ENCODE data around the gene PLCH1. TPM values are rescaled to one million over a fixed set of nuclear protein-coding genes. Genes with fewer than 3 reads are reported as not detected.
"Not testable (repeated sequence)": the region's sequence is repeated elsewhere in the genome, so short reads cannot be mapped to it uniquely, and the experiment has no call there.

Gene PLCH1
- total and polyA plus RNA-seq, 2 of the 8 experiments (the other 6 are each of a cell fraction or from before 2014, with no cell fraction given), result 5.8 to 17.2 TPM

GRCh38 chr3:155638461-155638860 lies 106.4 kb downstream of the PLCH1 start:
- H4K91ac ChIP-seq (replicated peaks; ENCODE audit: insufficient read length, low read length); H2BK20ac ChIP-seq (ENCODE audit: low read length); H3K4ac ChIP-seq (replicated peaks; ENCODE audit: insufficient read length, low read depth, low read length); H3K18ac ChIP-seq (ENCODE audit: extremely low read depth, low read length); H3K36me3 ChIP-seq (ENCODE audit: control insufficient read depth in 2 of 4, insufficient read depth in 4 of 4, low read length in 3 of 4); H3K27me3 ChIP-seq (replicated peaks in 1 of 4; ENCODE audit: control insufficient read depth in 3 of 4, extremely low read depth in 1 of 4, insufficient read depth in 3 of 4, low read length in 3 of 4); H2BK5ac ChIP-seq (ENCODE audit: low read depth, low read length); H3K27ac ChIP-seq (ENCODE audit: low read depth, low read length); POLR2A ChIA-PET (ENCODE audit: partially characterized antibody); H3K23ac ChIP-seq (ENCODE audit: insufficient read length); DNase-seq (ENCODE audit: low read depth in 1 of 2, low spot score in 2 of 2); H3K23me2 ChIP-seq (ENCODE audit: low read depth, low read length); H4K20me1 ChIP-seq (replicated peaks in 1 of 2; ENCODE audit: control insufficient read depth in 1 of 2, insufficient read depth in 2 of 2, low read length in 2 of 2); H4K5ac ChIP-seq (ENCODE audit: insufficient read length, low read depth, low read length); H2AFZ ChIP-seq (ENCODE audit: low read length); H3K79me2 ChIP-seq (ENCODE audit: control insufficient read depth in 1 of 2, insufficient read depth in 2 of 2, low read length in 2 of 2); H3K56ac ChIP-seq (replicated peaks; ENCODE audit: insufficient read length, low read depth, low read length); FAIRE-seq; H2BK12ac ChIP-seq (ENCODE audit: low read depth, low read length); H3K4me2 ChIP-seq (ENCODE audit: insufficient read depth in 1 of 2, low read depth in 2 of 2, low read length in 2 of 2); H3K4me1 ChIP-seq (replicated peaks in 1 of 4; ENCODE audit: control insufficient read depth in 3 of 4, insufficient read depth in 4 of 4, low read length in 3 of 4); H3K14ac ChIP-seq (ENCODE audit: insufficient read length); H2BK120ac ChIP-seq (replicated peaks; ENCODE audit: low read depth, low read length); H3K4me3 ChIP-seq (ENCODE audit: extremely low read depth in 1 of 4, insufficient read depth in 2 of 4, low read depth in 3 of 4, low read length in 4 of 4); H2AK5ac ChIP-seq (ENCODE audit: low read depth, low read length); H3K79me1 ChIP-seq (ENCODE audit: low read depth, low read length); H3K9me3 ChIP-seq (ENCODE audit: insufficient read depth in 2 of 2, low read depth in 1 of 2, low read length in 1 of 2); H2BK15ac ChIP-seq (ENCODE audit: low read length); H3K9ac ChIP-seq (replicated peaks in 1 of 4; ENCODE audit: extremely low read depth in 1 of 4, low read depth in 3 of 4, low read length in 3 of 4); H4K8ac ChIP-seq (ENCODE audit: extremely low read depth, insufficient read depth, low read length): not testable (repeated sequence)
- CTCF ChIA-PET (ENCODE audit: partially characterized antibody), result interaction anchor here (0.6 to 0.9 kb wide), 3 partner anchors 38 to 241 kb away, joined by 3 to 5 read pairs (median 3); no protein-coding TSS in a partner anchor

All from H1 (cell line).